Measurements from ENCODE around the gene FAM131B. TPM values are rescaled to one million over a fixed set of nuclear protein-coding genes. Genes with fewer than 3 reads are reported as not detected.
A peak's percentile ranks its signal among the peaks of the same experiment; 100 is the strongest.
"Not testable (repeated sequence)": the region's sequence is repeated elsewhere in the genome, so short reads cannot be mapped to it uniquely, and the experiment has no call there.

Gene FAM131B
- 7.7 TPM for polyA plus RNA-seq (2013, experiment 1 of 2)
- polyA plus RNA-seq (2013, experiment 2 of 2) = 6.6 TPM

GRCh38 chr7:143362131-143363015, at the start of gene FAM131B:
Gene FAM131B, minus strand, starts transcription at chr7:143362713. Its CDS starts 110 bp downstream, at chr7:143362603.
- H3K9me3 ChIP-seq (ENCODE audit: control insufficient read depth, low read length) = no peaks in the 10 kb centered on the region
- H3K27ac ChIP-seq (ENCODE audit: low read depth, low read length, severe bottlenecking) = no peak within 1 kb of the TSS
- peaks cover 4% of the 10 kb centered on the region for H3K4me1 ChIP-seq (ENCODE audit: control insufficient read depth, insufficient read depth, low read length, poor library complexity, severe bottlenecking)
- H3K4me3 ChIP-seq (ENCODE audit: extremely low read depth, insufficient read depth, low read length, poor library complexity, severe bottlenecking) = peak within 1 kb of the TSS; percentile 62
- H3K36me3 ChIP-seq (ENCODE audit: control insufficient read depth, insufficient read depth, low read length) = no peaks in the 10 kb centered on the region
- 1% methylated on average over 35 to 71 of the region's 112 CpGs for WGBS, 2 experiments (ENCODE audit: insufficient coverage in 2 of 2)

GRCh38 chr7:143411976-143412708, 49.6 kb upstream of the FAM131B start:
- no peak overlapping the region for H3K4me3 ChIP-seq (ENCODE audit: extremely low read depth, insufficient read depth, low read length, poor library complexity, severe bottlenecking)
- peaks cover 31% of the 10 kb centered on the region for H3K4me1 ChIP-seq (ENCODE audit: control insufficient read depth, insufficient read depth, low read length, poor library complexity, severe bottlenecking)
- no peaks in the 10 kb centered on the region for H3K9me3 ChIP-seq (ENCODE audit: control insufficient read depth, low read length)
- H3K36me3 ChIP-seq (ENCODE audit: control insufficient read depth, insufficient read depth, low read length) = no peaks in the 10 kb centered on the region
- 75 to 92% methylated on average over 4 to 5 of the region's 5 CpGs for WGBS, 2 experiments (ENCODE audit: insufficient coverage in 2 of 2)
- H3K27ac ChIP-seq (ENCODE audit: low read depth, low read length, severe bottlenecking) = no peak overlapping the region

- no peak overlapping the region for H3K27ac ChIP-seq (ENCODE audit: low read depth, low read length, severe bottlenecking)
Observed at GRCh38 chr7:143410521-143411004, 48.0 kb upstream of the FAM131B start.

GRCh38 chr7:143408686-143409561, 46.4 kb upstream of the FAM131B start, which contains the start of gene EPHA1:
Gene EPHA1, minus strand, starts transcription at chr7:143408856. Its CDS starts 51 bp downstream, at chr7:143408805.
- 13 to 17% methylated on average over 5 to 21 of the region's 39 CpGs for WGBS, 2 experiments (ENCODE audit: insufficient coverage in 2 of 2)
- Histone ChIP-seq H3K36me3 (ENCODE audit: control insufficient read depth, insufficient read depth, low read length) (no peaks in the 10 kb centered on the region), H3K4me1 (ENCODE audit: control insufficient read depth, insufficient read depth, low read length, poor library complexity, severe bottlenecking) (peaks cover 34% of the 10 kb centered on the region), H3K27ac (ENCODE audit: low read depth, low read length, severe bottlenecking) (peak within 1 kb of the TSS; percentile 10), H3K4me3 (ENCODE audit: extremely low read depth, insufficient read depth, low read length, poor library complexity, severe bottlenecking) (peak within 1 kb of the TSS; percentile 21), H3K9me3 (ENCODE audit: control insufficient read depth, low read length) (no peaks in the 10 kb centered on the region)

More at GRCh38 chr7:143410521-143411004, 48.0 kb upstream of the FAM131B start:
- Histone ChIP-seq H3K36me3 (ENCODE audit: control insufficient read depth, insufficient read depth, low read length) (no peaks in the 10 kb centered on the region), H3K4me3 (ENCODE audit: extremely low read depth, insufficient read depth, low read length, poor library complexity, severe bottlenecking) (no peak overlapping the region), H3K9me3 (ENCODE audit: control insufficient read depth, low read length) (no peaks in the 10 kb centered on the region), H3K4me1 (ENCODE audit: control insufficient read depth, insufficient read depth, low read length, poor library complexity, severe bottlenecking) (peaks cover 34% of the 10 kb centered on the region)
- 21 to 36% methylated on average over 2 to 4 of the region's 6 CpGs for WGBS, 2 experiments (ENCODE audit: insufficient coverage in 2 of 2)

- peaks cover 34% of the 10 kb centered on the region for H3K4me1 ChIP-seq (ENCODE audit: control insufficient read depth, insufficient read depth, low read length, poor library complexity, severe bottlenecking)
- H3K9me3 ChIP-seq (ENCODE audit: control insufficient read depth, low read length) = no peaks in the 10 kb centered on the region
- no peaks in the 10 kb centered on the region for H3K36me3 ChIP-seq (ENCODE audit: control insufficient read depth, insufficient read depth, low read length)
- no peak overlapping the region for H3K27ac ChIP-seq (ENCODE audit: low read depth, low read length, severe bottlenecking)
- H3K4me3 ChIP-seq (ENCODE audit: extremely low read depth, insufficient read depth, low read length, poor library complexity, severe bottlenecking) = peak overlapping the region; percentile 21
- WGBS, 2 experiments (ENCODE audit: insufficient coverage in 2 of 2) = 10 to 16% methylated on average over 12 to 13 of the region's 20 CpGs
Observed at GRCh38 chr7:143408252-143408685, 45.8 kb upstream of the FAM131B start.

GRCh38 chr7:143407287-143408251, 45.1 kb upstream of the FAM131B start:
- no peaks in the 10 kb centered on the region for H3K36me3 ChIP-seq (ENCODE audit: control insufficient read depth, insufficient read depth, low read length)
- H3K4me1 ChIP-seq (ENCODE audit: control insufficient read depth, insufficient read depth, low read length, poor library complexity, severe bottlenecking) = peaks cover 34% of the 10 kb centered on the region
- H3K9me3 ChIP-seq (ENCODE audit: control insufficient read depth, low read length) = no peaks in the 10 kb centered on the region
- peak overlapping the region; percentile 23 for H3K27ac ChIP-seq (ENCODE audit: low read depth, low read length, severe bottlenecking)
- H3K4me3 ChIP-seq (ENCODE audit: extremely low read depth, insufficient read depth, low read length, poor library complexity, severe bottlenecking) = peak overlapping the region; percentile 21
- WGBS, 2 experiments (ENCODE audit: insufficient coverage in 2 of 2) = 24 to 27% methylated on average over 4 to 11 of the region's 13 CpGs

GRCh38 chr7:143406002-143406357, 43.5 kb upstream of the FAM131B start:
- WGBS, 2 experiments (ENCODE audit: insufficient coverage in 2 of 2) = 72% methylated on average over 2 of the region's 3 CpGs; no CpG with 5 or more reads in 1 of the 2 experiments
- Histone ChIP-seq H3K4me1 (ENCODE audit: control insufficient read depth, insufficient read depth, low read length, poor library complexity, severe bottlenecking) (peaks cover 28% of the 10 kb centered on the region), H3K9me3 (ENCODE audit: control insufficient read depth, low read length) (no peaks in the 10 kb centered on the region), H3K4me3 (ENCODE audit: extremely low read depth, insufficient read depth, low read length, poor library complexity, severe bottlenecking) (no peak overlapping the region), H3K27ac (ENCODE audit: low read depth, low read length, severe bottlenecking) (no peak overlapping the region), H3K36me3 (ENCODE audit: control insufficient read depth, insufficient read depth, low read length) (no peaks in the 10 kb centered on the region)

- H3K36me3 ChIP-seq (ENCODE audit: control insufficient read depth, insufficient read depth, low read length) = no peaks in the 10 kb centered on the region
- peaks cover 24% of the 10 kb centered on the region for H3K4me1 ChIP-seq (ENCODE audit: control insufficient read depth, insufficient read depth, low read length, poor library complexity, severe bottlenecking)
- H3K27ac ChIP-seq (ENCODE audit: low read depth, low read length, severe bottlenecking) = no peak overlapping the region
- WGBS, 2 experiments (ENCODE audit: insufficient coverage in 2 of 2) = 69 to 78% methylated on average over 7 to 8 of the region's 9 CpGs
- H3K4me3 ChIP-seq (ENCODE audit: extremely low read depth, insufficient read depth, low read length, poor library complexity, severe bottlenecking) = no peak overlapping the region
- no peaks in the 10 kb centered on the region for H3K9me3 ChIP-seq (ENCODE audit: control insufficient read depth, low read length)
Observed at GRCh38 chr7:143405173-143406001, 42.9 kb upstream of the FAM131B start.

- H3K4me3 ChIP-seq (ENCODE audit: extremely low read depth, insufficient read depth, low read length, poor library complexity, severe bottlenecking); H3K27ac ChIP-seq (ENCODE audit: low read depth, low read length, severe bottlenecking); H3K4me1 ChIP-seq (ENCODE audit: control insufficient read depth, insufficient read depth, low read length, poor library complexity, severe bottlenecking); H3K36me3 ChIP-seq (ENCODE audit: control insufficient read depth, insufficient read depth, low read length); H3K9me3 ChIP-seq (ENCODE audit: control insufficient read depth, low read length): not testable (repeated sequence)
- WGBS, 2 experiments (ENCODE audit: insufficient coverage in 2 of 2) = 88 to 95% methylated on average over 3 of the region's 4 CpGs
Observed at GRCh38 chr7:143402233-143402632, 39.7 kb upstream of the FAM131B start.

Measured in mesodermal cell (in vitro differentiated cells).